SH-SY5Y (cell line): ENCODE measurements around the gene STPG4.

Source experiments
- GATA2 ChIP-seq: IDR thresholded peaks from 2 replicates; pipeline ENCODE4 v1.6.1; 2011; ENCODE audit warnings: mild to moderate bottlenecking, low read depth, low read length
- GATA3 ChIP-seq: IDR thresholded peaks from 2 replicates; pipeline ENCODE4 v1.6.1; 2011; ENCODE audit warnings: low read depth, mild to moderate bottlenecking, low read length, moderate library complexity

DNA sequence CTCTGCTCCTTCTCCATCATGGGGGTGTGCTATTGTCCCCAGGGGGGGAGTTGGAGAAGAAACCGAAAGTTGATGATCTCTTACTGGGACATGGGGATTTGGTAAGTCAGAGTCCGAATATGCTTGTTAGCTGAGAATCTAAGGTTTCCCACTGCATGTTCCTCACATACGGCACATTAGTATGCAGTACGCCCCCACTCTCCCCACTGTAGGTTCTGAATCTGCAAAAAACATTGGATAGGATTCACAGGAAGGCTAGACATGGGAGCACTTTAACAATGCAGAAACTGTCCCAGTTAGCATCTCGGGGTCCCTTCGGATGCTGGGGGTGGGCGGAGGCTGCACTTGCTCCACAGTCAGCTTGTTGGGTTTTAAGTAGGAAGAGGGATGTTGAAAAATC lies 102.3 kb downstream of the STPG4 start:
- no peak for TF ChIP-seq GATA3
- TF ChIP-seq GATA2, result no peak
